Trophoblast cell (in vitro differentiated cells and primary cell): ENCODE measurements around the gene ZNF385C.

Source experiments
- DNase-seq, 2 donors: peaks; one replicate each; pipeline ENCODE4 v3.0.0-alpha.2; 2016
- H2AFZ ChIP-seq: 2 replicates; pipeline ENCODE4 v1.6.1; 2013; ENCODE audit warnings: low read length, moderate library complexity, mild to moderate bottlenecking; ENCODE audit not compliant: insufficient read depth, poor library complexity
- H2AK5ac ChIP-seq: 2 replicates; pipeline ENCODE4 v1.6.1; 2013; ENCODE audit warnings: mild to moderate bottlenecking, low read length
- H2BK120ac ChIP-seq: 2 replicates; pipeline ENCODE4 v1.6.1; 2013; ENCODE audit warnings: low read length, mild to moderate bottlenecking, moderate library complexity; ENCODE audit not compliant: insufficient read depth, poor library complexity
- H2BK12ac ChIP-seq: 2 replicates; pipeline ENCODE4 v1.6.1; 2013; ENCODE audit warnings: mild to moderate bottlenecking, low read length, moderate library complexity
- H2BK5ac ChIP-seq: 2 replicates; pipeline ENCODE4 v1.6.1; 2013; ENCODE audit warnings: low read length, low read depth, moderate library complexity, mild to moderate bottlenecking; ENCODE audit not compliant: poor library complexity
- H3K14ac ChIP-seq: 2 replicates; pipeline ENCODE4 v1.6.1; 2013; ENCODE audit warnings: mild to moderate bottlenecking, low read length
- H3K18ac ChIP-seq: 2 replicates; pipeline ENCODE4 v1.6.1; 2013; ENCODE audit warnings: mild to moderate bottlenecking, low read length
- H3K23ac ChIP-seq: 2 replicates; pipeline ENCODE4 v1.6.1; 2013; ENCODE audit warnings: low read length
- H3K27ac ChIP-seq: 2 replicates; pipeline ENCODE4 v1.5.1; 2013; ENCODE audit warnings: low read depth, mild to moderate bottlenecking, inconsistent platforms, low read length, moderate library complexity
- H3K27me3 ChIP-seq: 2 replicates; pipeline ENCODE4 v1.6.1; 2013; ENCODE audit warnings: inconsistent platforms, mild to moderate bottlenecking, low read length, moderate library complexity; ENCODE audit not compliant: insufficient read depth
- H3K36me3 ChIP-seq, 2 experiments: 1 replicate in 1 of 2; 2 replicates in 1 of 2; pipeline ENCODE4 v1.6.1; 2013; ENCODE audit warnings: low read length in 2 of 2, mild to moderate bottlenecking in 2 of 2, moderate library complexity in 1 of 2; ENCODE audit not compliant: insufficient read depth in 2 of 2, control insufficient read depth in 1 of 2
- H3K4ac ChIP-seq: 2 replicates; pipeline ENCODE4 v1.6.1; 2013; ENCODE audit warnings: low read depth, mild to moderate bottlenecking, low read length, moderate library complexity
- H3K4me1 ChIP-seq, 2 experiments: 1 replicate in 1 of 2; 2 replicates in 1 of 2; pipeline ENCODE4 v1.6.1; 2013; ENCODE audit warnings: low read length in 2 of 2, mild to moderate bottlenecking in 2 of 2, moderate library complexity in 1 of 2; ENCODE audit not compliant: insufficient read depth in 2 of 2, control insufficient read depth in 1 of 2
- H3K4me2 ChIP-seq: 2 replicates; pipeline ENCODE4 v1.6.1; 2013; ENCODE audit warnings: inconsistent platforms, mild to moderate bottlenecking, low read length, moderate library complexity
- H3K4me3 ChIP-seq: 2 replicates; pipeline ENCODE4 v1.5.1; 2013; ENCODE audit warnings: mild to moderate bottlenecking, low read depth, low read length, inconsistent platforms
- H3K79me1 ChIP-seq: one replicate; pipeline ENCODE4 v1.6.1; 2013; ENCODE audit warnings: low read length
- H3K79me2 ChIP-seq: 2 replicates; pipeline ENCODE4 v1.6.1; 2013; ENCODE audit warnings: low read length, mild to moderate bottlenecking; ENCODE audit not compliant: control insufficient read depth, insufficient read depth, poor library complexity
- H3K9ac ChIP-seq: 2 replicates; pipeline ENCODE4 v1.6.1; 2013; ENCODE audit warnings: mild to moderate bottlenecking, low read length
- H3K9me3 ChIP-seq: 2 replicates; pipeline ENCODE4 v1.6.1; 2013; ENCODE audit warnings: low read depth, mild to moderate bottlenecking, control low read depth, inconsistent platforms, low read length; ENCODE audit not compliant: insufficient read depth
- H4K12ac ChIP-seq: 2 replicates; pipeline ENCODE4 v1.6.1; 2013; ENCODE audit warnings: low read depth, mild to moderate bottlenecking, low read length, moderate library complexity
- H4K8ac ChIP-seq: 2 replicates; pipeline ENCODE4 v1.6.1; 2013; ENCODE audit warnings: low read depth, mild to moderate bottlenecking, low read length, moderate library complexity
- H4K91ac ChIP-seq: one replicate; pipeline ENCODE4 v1.6.1; 2013; ENCODE audit warnings: low read depth, mild to moderate bottlenecking, low read length, moderate library complexity
- WGBS: extraction: QIAGEN DNeasy Blood & Tissue Kit; methylation state at CpG from one replicate; pipeline ENCODE4 v1.1.7; 2013; ENCODE audit warnings: missing lambda C conversion rate; ENCODE audit not compliant: insufficient read length, insufficient coverage; ENCODE audit errors: extremely low coverage; 5-methylcytosine and 5-hydroxymethylcytosine counted together

ZNF385C gene

DNA sequence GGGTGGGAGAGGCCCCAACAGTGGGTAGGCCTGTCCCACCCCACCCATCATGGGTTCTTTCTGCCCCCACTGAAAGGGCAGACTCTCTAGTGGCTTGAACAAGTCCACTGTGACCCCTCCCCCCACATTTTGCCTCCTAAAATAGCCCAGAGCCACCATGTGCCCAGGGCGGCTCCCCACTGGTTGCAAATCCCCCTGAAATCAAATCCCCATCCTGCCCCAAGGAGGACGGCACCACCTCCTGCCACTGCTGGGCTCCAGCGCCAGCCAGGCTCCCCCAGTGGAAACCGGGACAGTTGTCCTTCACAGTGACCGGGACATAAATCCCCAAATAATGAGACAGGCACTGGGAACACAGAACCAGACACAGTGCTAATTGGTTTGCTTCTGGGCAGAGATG lies 20.5 kb downstream of the ZNF385C start:
- no peaks in the 10 kb centered on the region for H3K9me3 ChIP-seq
- no peak overlapping the region for H3K4me3 ChIP-seq
- H4K91ac ChIP-seq: no peak overlapping the region
- no peak overlapping the region for H3K14ac ChIP-seq
- H2BK120ac ChIP-seq: no peak overlapping the region
- H3K27me3 ChIP-seq: peaks cover 9% of the 10 kb centered on the region
- no CpG with 5 or more reads among the region's 5 CpGs for WGBS
- no peaks in the 10 kb centered on the region for H3K36me3 ChIP-seq
- no peak overlapping the region for H3K18ac ChIP-seq
- no peak overlapping the region for H2BK5ac ChIP-seq
- H3K79me2 ChIP-seq: no peaks in the 10 kb centered on the region
- no peak overlapping the region for H2AK5ac ChIP-seq
- H3K79me1 ChIP-seq: no peaks in the 10 kb centered on the region
- no peak overlapping the region for H3K4me2 ChIP-seq
- H3K4me1 ChIP-seq: no peaks in the 10 kb centered on the region
- no peak overlapping the region for H4K8ac ChIP-seq
- H3K9ac ChIP-seq: no peak overlapping the region
- no peak overlapping the region for H3K27ac ChIP-seq
- H3K4ac ChIP-seq: no peak overlapping the region
- DNase-seq: no peak
- no peak overlapping the region for H2AFZ ChIP-seq
- no peak overlapping the region for H4K12ac ChIP-seq
- no peak overlapping the region for H3K23ac ChIP-seq
- no peak overlapping the region for H2BK12ac ChIP-seq

DNA sequence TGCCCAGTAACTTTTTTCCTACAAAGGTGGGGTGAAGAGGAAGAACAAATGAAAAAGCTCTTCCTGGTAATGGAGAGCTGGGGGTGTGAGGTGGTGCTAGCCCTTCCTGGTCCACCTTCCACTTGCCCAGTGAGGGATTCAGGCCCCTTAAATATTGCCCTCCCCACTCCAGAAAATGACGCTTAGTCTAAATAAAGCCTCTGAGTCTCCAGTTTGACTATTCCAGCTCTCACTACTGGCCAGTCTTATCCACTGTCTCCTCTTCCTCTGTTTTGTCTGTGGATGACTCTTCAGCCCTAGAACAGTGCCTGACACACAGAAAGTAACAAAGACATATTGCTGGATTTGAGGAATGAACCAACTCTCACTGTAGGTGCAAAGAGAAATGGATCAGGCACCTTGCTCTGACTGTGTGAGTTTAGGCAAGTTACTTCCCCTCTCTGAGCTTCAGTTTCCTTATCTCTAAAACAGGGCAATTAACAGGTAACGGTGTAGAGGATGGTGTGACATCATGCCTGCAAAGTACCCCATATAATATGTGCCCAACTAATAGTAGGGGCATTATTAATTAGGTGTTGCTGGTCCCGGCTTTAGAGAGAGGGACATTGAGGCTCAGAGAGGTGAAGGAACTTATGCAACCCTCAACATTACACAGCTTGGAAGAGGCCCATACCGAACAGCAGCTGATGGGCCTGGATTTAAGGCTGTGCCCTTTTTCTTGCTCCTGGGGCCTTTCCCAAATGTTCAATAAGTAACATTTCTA lies 21.3 kb downstream of the ZNF385C start:
- H4K8ac ChIP-seq: no peak overlapping the region
- no CpG with 5 or more reads among the region's 4 CpGs for WGBS
- H3K79me1 ChIP-seq: no peaks in the 10 kb centered on the region

GRCh38 chr17:42075789-42076188 lies 22.5 kb downstream of the ZNF385C start:
- Histone ChIP-seq H3K27ac (no peak overlapping the region), H3K4me1 (no peaks in the 10 kb centered on the region), H3K4me2 (no peak overlapping the region), H2BK120ac (no peak overlapping the region), H3K79me1 (no peaks in the 10 kb centered on the region), H3K4ac (no peak overlapping the region), H2BK12ac (no peak overlapping the region), H4K12ac (no peak overlapping the region), H3K4me3 (no peak overlapping the region), H3K79me2 (no peaks in the 10 kb centered on the region), H3K9ac (no peak overlapping the region), H2AFZ (no peak overlapping the region), H2BK5ac (no peak overlapping the region), H4K91ac (no peak overlapping the region), H3K9me3 (no peaks in the 10 kb centered on the region), H3K18ac (no peak overlapping the region), H2AK5ac (no peak overlapping the region), H3K14ac (no peak overlapping the region), H3K36me3 (no peaks in the 10 kb centered on the region), H4K8ac (no peak overlapping the region), H3K23ac (no peak overlapping the region), H3K27me3 (peaks cover 23% of the 10 kb centered on the region)
- DNase-seq: no peak
- no CpG with 5 or more reads among the region's 6 CpGs for WGBS

More for the DNA sequence above, 21.3 kb downstream of the ZNF385C start:
- H3K18ac ChIP-seq: no peak overlapping the region
- no peak overlapping the region for H3K14ac ChIP-seq
- no peak overlapping the region for H4K12ac ChIP-seq
- H3K27ac ChIP-seq: no peak overlapping the region
- no peak overlapping the region for H4K91ac ChIP-seq
- no peak overlapping the region for H2AFZ ChIP-seq
- H3K4me3 ChIP-seq: no peak overlapping the region
- no peak overlapping the region for H3K4me2 ChIP-seq
- no peak overlapping the region for H3K9ac ChIP-seq
- no peak overlapping the region for H2BK120ac ChIP-seq
- H2BK12ac ChIP-seq: no peak overlapping the region
- H3K79me2 ChIP-seq: no peaks in the 10 kb centered on the region
- no peak overlapping the region for H3K4ac ChIP-seq
- H3K4me1 ChIP-seq: no peaks in the 10 kb centered on the region
- no peak overlapping the region for H2AK5ac ChIP-seq
- peaks cover 17% of the 10 kb centered on the region for H3K27me3 ChIP-seq
- no peak for DNase-seq
- no peak overlapping the region for H2BK5ac ChIP-seq
- H3K9me3 ChIP-seq: no peaks in the 10 kb centered on the region
- no peak overlapping the region for H3K23ac ChIP-seq
- no peaks in the 10 kb centered on the region for H3K36me3 ChIP-seq

- no peaks in the 10 kb centered on the region for H3K79me1 ChIP-seq
- H3K18ac ChIP-seq: no peak overlapping the region
- H3K4ac ChIP-seq: no peak overlapping the region
- WGBS: no CpG with 5 or more reads among the region's 67 CpGs
- H3K36me3 ChIP-seq: no peaks in the 10 kb centered on the region
- H3K9ac ChIP-seq: no peak overlapping the region
- no peaks in the 10 kb centered on the region for H3K4me1 ChIP-seq
- no peak overlapping the region for H4K8ac ChIP-seq
- no peak overlapping the region for H3K14ac ChIP-seq
- H4K12ac ChIP-seq: no peak overlapping the region
- H4K91ac ChIP-seq: no peak overlapping the region
- no peak overlapping the region for H2BK12ac ChIP-seq
- peak overlapping the region; percentile 59 for H3K4me2 ChIP-seq
- H3K27ac ChIP-seq: no peak overlapping the region
- no peak overlapping the region for H2AK5ac ChIP-seq
- H3K79me2 ChIP-seq: no peaks in the 10 kb centered on the region
- DNase-seq: peak in 1 of 2 donors; percentile 46
- peak overlapping the region; percentile 34 for H3K4me3 ChIP-seq
- peaks cover 23% of the 10 kb centered on the region for H3K27me3 ChIP-seq
- no peak overlapping the region for H2BK120ac ChIP-seq
- H3K9me3 ChIP-seq: no peaks in the 10 kb centered on the region
- no peak overlapping the region for H3K23ac ChIP-seq
- no peak overlapping the region for H2BK5ac ChIP-seq
- no peak overlapping the region for H2AFZ ChIP-seq
Measured at GRCh38 chr17:42072323-42073187, 25.7 kb downstream of the ZNF385C start.
